ENCODE results near the gene MRPS22. TPM values are rescaled to one million over a fixed set of nuclear protein-coding genes. Genes with fewer than 3 reads are reported as not detected.

The MRPS22 gene
- total RNA-seq, 4 donors from 2014 or later: 40.1 to 60.9 (median 48.6) TPM

- H3K27ac ChIP-seq: no peak overlapping the region
- DNase-seq: no peak
- TF ChIP-seq POLR2A (IDR thresholded peaks at IDR 0.05): no peak
- TF ChIP-seq CTCF (IDR thresholded peaks at IDR 0.05): no peak
- H3K9me3 ChIP-seq: no peaks in the 10 kb centered on the region
- WGBS, 2 donors: 67 to 76% methylated on average over 8 of the region's 8 CpGs
- no peaks in the 10 kb centered on the region for H3K4me1 ChIP-seq
- H3K27me3 ChIP-seq: no peaks in the 10 kb centered on the region
- intact Hi-C loops (cut with DNase I): no loop called here
- no peak overlapping the region for H3K4me3 ChIP-seq (replicated peaks in 1 of 3)
- H3K36me3 ChIP-seq: no peaks in the 10 kb centered on the region
These were observed 23.1 kb upstream of the MRPS22 start for GRCh38 chr3:139320551-139321309.

- Histone ChIP-seq H3K9me3 (no peaks in the 10 kb centered on the region), H3K27me3 (no peaks in the 10 kb centered on the region), H3K4me1 (no peaks in the 10 kb centered on the region), H3K36me3 (no peaks in the 10 kb centered on the region), H3K4me3 (replicated peaks in 1 of 3) (no peak overlapping the region), H3K27ac (no peak overlapping the region)
- 70 to 71% methylated on average over 5 of the region's 5 CpGs for WGBS, 2 donors
- intact Hi-C loops (cut with DNase I): no loop called here
- TF ChIP-seq POLR2A (IDR thresholded peaks at IDR 0.05) (no peak), CTCF (IDR thresholded peaks at IDR 0.05) (no peak)
- DNase-seq: no peak
These were observed 21.5 kb upstream of the MRPS22 start for GRCh38 chr3:139322346-139322745.

DNA sequence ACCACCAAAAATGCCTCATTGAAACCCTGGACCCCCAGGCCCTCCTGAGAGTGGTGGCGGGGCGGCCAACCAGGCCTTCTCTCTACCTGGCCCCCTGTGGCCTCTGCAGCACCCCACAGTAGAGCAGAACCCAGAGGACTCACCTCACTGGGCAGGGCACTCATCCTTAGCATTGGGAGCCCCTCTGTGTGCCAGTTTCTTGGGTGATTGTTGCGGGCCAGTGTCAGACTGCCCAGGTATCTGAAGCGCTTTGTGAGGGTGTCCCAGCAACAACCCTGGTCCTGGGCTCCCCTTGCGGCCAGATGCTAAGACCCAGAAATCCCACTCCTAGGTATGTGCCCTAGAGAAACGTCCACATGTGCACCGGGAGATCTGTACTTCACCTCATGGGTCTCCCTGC lies 20.7 kb upstream of the MRPS22 start:
- no peak overlapping the region for H3K27ac ChIP-seq
- DNase-seq: no peak
- no peak for TF ChIP-seq POLR2A (IDR thresholded peaks at IDR 0.05)
- no peak for TF ChIP-seq CTCF (IDR thresholded peaks at IDR 0.05)
- no peaks in the 10 kb centered on the region for H3K36me3 ChIP-seq
- no peaks in the 10 kb centered on the region for H3K4me1 ChIP-seq
- H3K4me3 ChIP-seq (replicated peaks in 1 of 3): no peak overlapping the region
- WGBS, 2 donors: 78 to 94% methylated on average over 5 to 7 of the region's 7 CpGs
- no peaks in the 10 kb centered on the region for H3K9me3 ChIP-seq
- no peaks in the 10 kb centered on the region for H3K27me3 ChIP-seq
- intact Hi-C loops (cut with DNase I): no loop called here

GRCh38 chr3:139324456-139324855 lies 19.4 kb upstream of the MRPS22 start:
- no peak for DNase-seq
- Histone ChIP-seq H3K4me3 (replicated peaks in 1 of 3) (no peak overlapping the region), H3K27ac (no peak overlapping the region), H3K36me3 (no peaks in the 10 kb centered on the region), H3K9me3 (no peaks in the 10 kb centered on the region), H3K27me3 (no peaks in the 10 kb centered on the region), H3K4me1 (no peaks in the 10 kb centered on the region)
- intact Hi-C loops (cut with DNase I): no loop called here
- no peak for TF ChIP-seq POLR2A (IDR thresholded peaks at IDR 0.05)
- 47 to 65% methylated on average over 5 of the region's 5 CpGs for WGBS, 2 donors

DNA sequence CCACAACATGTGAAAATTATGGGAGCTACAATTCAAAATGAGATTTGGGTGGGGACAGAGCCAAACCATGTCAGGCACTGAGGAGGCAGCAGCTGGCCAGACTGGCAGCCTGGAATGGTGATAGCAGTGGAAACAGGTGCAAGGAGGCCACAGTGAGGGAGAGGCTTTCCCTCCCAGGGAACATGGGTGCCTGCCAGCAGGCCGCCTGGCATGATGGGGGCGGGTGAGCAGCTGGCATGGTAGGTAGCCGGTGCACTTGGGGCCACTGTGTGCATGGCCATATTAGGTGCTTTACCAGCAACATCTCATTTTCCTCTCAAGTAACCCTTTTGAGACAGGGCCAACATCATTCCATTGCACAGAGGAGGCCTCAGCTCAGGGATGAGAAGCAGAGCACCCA lies 18.3 kb upstream of the MRPS22 start:
- no peak for DNase-seq
- 95% methylated on average over 3 of the region's 3 CpGs; no CpG with 5 or more reads in 1 of the 2 donors for WGBS, 2 donors
- intact Hi-C loops (cut with DNase I): loop anchor here (5.0 kb wide), 1 partner anchor 213 kb away; no protein-coding TSS in a partner anchor
- Histone ChIP-seq H3K36me3 (no peaks in the 10 kb centered on the region), H3K4me3 (replicated peaks in 1 of 3) (no peak overlapping the region), H3K9me3 (no peaks in the 10 kb centered on the region), H3K27ac (no peak overlapping the region), H3K4me1 (no peaks in the 10 kb centered on the region), H3K27me3 (no peaks in the 10 kb centered on the region)
- TF ChIP-seq POLR2A (IDR thresholded peaks at IDR 0.05): no peak
- TF ChIP-seq CTCF (IDR thresholded peaks at IDR 0.05): no peak

Measured in thyroid gland (tissue), 4 donors.